Right kidney (tissue), 1 donor: ENCODE data around the gene PHACTR3.
A peak's percentile ranks its signal among the peaks of the same experiment; 100 is the strongest.

Source experiments
- DNase-seq: peaks from one replicate; pipeline ENCODE4 v3.0.0-alpha.2; 2016

PHACTR3 gene

DNA sequence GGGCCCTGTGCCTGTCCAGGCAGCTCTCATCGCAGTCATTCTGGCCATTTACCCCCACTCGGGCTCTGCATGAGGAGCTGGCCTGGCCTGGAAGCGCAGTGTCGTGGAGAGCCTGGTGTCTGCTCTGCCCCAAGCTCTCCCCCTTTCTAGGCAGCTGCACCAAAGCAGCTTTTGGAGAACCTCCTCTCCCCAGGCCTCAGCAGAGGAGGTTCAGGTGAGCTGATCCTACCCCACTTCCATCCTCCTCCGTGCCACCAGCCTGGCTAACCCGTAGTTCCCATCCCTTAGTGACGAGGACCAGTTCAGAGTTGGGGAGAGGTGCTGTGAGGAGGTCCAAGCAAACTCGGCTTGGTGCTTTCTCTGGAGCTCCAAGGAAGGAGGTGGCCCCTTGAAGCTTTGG lies 30.5 kb upstream of the PHACTR3 start:
- no peak for DNase-seq

DNA sequence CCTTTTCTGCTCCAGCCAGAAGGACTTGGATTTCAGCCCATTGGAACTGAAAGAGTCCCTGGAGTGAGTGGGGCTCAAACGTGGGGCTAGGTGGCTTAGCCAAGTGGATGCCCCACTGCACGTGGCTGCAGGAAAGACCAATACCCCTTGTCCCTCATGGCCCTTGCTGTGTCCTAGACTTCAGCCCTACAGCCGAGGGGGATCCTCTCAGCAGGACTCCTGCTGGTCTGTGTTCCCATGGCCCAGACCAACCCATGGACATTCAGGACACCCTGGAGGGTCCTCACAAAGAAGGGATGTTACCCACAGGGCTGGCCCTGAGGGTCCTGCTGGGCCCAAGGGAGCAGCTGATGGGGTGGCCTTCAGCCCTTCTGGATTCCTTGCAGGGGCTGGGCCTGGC lies 30.0 kb upstream of the PHACTR3 start:
- DNase-seq = peak; percentile 1

DNA sequence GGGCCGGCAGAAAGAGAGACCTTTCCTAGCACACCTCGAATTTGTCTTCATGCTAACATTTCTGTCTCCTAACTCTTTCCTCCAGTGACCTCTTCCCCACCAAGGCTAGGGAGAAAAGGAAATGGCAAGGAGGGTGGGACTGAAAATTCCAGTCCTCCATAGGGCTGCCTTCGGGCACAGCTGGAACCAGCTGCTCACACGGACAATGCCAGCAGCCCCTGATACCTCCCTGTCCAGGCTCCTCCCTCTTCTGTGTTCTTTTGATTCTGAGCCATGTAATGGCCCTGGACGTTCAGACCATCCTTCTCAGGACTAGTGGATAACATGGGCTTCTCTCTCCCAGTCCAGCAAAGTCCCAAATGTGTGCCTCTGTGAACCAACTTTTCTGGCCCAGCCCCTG lies 29.1 kb upstream of the PHACTR3 start:
- no peak for DNase-seq

DNA sequence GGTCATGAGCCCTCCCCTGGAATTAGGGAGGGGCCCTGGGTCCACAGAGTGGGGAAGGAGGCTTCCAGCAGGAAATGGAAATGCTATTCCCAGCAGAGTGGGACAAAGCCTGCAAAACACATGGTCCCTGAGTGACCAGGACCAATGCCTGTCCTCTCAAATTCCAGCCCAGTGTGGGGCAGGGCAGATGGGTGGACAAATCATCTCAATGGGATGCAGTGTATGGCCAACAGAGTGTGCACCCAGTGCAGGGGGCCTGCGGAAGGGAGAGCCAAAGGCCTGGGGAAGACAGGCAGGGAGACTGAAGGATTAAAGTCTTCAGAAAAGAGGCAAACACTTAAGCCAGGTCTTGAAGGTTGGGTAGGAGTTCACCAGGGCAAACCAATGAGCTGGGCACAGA lies 28.7 kb upstream of the PHACTR3 start:
- no peak for DNase-seq

DNA sequence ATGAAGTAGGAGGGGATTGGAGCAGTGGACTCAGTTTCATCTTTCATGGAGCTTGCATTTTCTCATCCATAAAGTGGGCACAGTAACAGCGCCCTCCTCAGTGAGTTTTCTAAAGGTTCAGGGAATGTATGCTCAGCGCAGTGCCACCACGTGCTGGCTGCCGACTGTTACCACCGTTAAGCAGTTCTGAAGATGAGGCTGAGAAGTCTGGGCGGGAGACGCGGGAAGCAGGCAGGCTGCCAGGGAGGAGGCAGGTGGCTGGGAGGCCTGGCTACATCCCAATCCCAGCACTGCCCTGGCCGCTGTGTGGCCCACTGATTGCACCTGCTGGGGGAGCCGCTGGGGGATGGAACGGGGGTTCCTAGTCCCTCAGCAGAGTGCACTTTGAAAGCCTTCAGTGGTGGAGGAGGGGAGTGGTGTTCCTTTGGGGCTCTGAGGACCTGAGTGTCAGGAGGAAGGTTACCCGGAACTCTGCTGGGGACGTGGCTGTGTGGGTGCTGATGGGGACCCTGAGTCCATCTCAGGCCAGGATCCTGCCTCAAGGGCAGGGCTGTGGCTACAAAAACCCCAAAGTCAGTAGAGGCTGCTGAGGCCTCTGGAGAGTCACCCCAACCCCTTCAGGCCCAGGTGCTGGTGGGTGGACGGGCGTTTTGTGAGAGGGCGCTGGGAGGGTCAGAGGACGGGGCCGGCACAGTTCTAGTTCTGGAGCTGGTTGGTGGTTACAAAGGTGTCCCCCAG lies 28.0 kb upstream of the PHACTR3 start:
- DNase-seq = no peak

DNA sequence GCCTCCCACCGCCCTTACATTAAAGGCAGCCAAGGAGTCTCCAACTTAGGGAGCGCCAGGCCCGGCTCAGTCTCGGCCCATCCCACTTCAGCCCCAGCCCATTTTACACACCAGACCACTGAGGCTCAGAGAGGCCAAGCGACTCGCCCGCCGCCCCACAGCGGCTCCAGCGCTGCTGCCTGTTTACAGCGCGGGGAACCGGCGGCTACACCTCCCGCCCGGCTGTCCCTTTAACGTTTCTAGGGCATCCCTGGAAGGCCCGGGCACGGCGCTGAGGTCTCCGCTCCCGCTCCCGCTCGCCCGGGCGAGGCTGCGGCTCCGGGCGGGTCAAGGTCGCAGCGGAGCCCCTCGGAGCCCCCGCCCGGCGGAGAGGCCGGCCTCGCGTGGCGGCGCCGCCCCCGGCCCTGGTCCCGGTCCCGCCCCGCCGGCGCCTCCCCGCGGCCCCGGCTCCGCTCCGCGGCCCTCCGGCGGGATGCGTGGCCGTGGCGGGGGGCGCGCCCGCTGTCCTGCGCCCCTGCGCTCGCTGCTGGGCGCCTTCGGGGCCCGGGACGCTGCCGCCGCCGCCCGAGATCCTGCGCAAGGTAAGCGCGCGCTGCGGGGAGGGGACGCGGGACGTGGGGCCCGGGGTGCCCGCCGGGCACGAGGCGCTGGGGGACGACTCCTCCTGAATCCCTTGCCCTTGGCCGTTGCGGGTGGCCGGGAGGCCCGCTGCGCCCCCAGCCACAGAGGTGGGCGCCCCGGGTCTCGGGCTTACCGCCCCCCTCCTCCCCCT lies 27.1 kb upstream of the PHACTR3 start:
- DNase-seq = no peak

DNA sequence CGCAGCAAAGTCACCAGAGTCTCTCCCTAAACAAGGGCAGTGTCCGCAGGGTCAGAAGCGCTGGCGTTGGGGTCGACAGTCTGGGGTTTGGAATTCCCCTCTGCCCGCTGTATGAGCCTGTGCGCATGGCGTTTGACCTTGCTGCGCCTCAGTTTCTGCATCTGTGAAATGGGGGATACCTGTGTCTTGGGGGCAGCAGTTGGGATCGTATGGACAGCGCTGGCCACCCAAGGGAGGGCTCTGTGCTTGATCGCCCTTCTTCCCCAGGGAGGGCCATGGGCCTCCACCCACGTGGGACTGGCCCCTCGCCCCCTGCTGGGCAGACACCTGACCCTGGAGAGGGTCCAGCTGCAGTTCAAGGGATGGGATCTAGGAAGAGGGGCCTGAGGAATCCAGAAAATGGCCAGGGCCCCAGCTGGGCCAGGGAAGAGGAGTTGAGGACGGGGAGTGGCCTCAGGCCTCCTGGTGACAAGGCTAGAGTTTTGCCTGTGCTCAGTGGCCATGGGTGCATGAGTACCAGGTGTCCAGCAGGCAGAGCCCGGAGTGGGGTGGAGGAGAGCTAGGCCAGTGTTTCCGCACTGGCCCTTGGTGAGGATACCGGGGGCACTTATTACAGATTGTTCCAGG lies 26.4 kb upstream of the PHACTR3 start:
- DNase-seq = no peak

DNA sequence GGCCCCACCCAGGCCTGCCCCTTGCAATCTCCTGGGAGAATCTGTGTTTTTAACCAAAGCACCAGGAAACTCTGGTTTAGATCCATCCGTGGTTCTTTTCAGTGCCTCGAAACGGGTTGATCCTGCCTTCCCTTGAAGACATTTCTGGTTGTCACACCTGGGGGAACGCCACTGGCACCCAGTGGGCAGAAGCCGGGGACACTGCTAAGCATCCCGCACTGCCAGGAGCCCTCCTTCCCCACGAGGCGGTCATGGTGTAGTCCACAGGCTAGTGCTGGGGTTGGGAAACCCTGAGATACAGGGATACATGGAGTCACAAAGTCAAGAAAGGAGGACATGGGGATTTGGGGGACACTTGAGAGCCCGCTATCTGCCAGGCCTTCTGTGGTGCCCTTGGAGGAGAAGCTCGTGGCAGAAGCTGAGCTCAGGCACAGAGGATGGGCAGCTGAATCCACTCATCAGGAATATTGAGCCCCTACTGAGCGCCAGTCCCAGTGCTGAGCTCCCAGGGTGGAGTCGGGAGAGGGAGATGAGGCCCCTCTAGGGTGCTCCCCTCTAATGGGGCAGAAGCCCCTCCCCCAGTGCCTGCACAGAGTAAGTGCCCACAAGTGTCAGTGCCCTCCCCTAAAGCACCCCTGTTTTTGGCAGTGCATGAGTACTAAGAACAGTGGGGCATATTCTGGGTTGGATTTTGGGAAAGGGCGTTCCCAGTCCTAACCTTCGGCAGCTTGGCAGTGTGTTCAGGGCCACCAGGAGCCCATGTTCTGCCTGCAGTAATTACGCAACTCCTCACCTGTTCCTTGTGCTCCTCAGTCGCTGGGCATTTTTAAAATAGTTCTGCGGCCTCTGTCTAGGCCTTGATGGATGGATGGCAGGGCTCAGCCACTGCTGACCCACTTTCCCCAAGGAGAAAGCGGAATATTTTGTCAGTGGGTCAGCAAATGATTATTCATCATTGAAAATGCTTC lies 25.6 kb upstream of the PHACTR3 start:
- DNase-seq = no peak

DNA sequence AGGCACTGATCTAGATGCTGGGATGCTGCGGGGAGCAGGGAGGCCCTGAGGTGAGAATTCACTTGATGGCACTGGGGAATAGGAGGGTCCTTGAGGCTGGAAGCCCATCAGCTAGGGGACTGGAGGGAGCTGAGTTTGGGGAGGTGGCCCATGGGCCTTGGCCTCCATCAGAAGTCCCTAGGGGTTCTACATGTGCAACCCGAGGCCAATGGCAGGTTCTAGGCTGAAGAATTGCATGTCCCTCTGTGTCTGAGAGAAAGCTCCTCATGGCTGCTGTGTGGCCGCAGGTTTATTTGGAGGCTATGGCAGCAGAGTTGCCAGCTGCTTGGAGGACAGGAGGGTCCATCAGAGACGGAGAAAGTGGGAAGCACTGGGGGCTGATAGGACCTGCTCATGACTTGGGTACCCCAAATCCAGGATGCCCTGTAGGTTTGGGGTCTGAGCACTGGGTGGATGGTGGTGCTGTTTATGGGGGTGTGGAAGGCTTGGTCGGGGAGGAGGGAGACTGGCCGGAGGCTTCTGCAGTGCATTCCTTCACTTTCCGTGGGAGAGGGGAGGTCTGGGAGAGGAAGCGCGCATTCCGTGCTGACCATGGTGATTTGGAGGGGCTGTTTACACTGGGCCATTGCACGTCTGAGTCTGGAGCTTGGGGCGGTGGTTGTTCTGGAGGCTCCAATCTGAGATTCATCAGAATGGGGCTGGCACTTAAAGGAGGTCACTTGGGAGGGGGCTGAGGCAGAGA lies 24.8 kb upstream of the PHACTR3 start:
- DNase-seq = no peak

DNA sequence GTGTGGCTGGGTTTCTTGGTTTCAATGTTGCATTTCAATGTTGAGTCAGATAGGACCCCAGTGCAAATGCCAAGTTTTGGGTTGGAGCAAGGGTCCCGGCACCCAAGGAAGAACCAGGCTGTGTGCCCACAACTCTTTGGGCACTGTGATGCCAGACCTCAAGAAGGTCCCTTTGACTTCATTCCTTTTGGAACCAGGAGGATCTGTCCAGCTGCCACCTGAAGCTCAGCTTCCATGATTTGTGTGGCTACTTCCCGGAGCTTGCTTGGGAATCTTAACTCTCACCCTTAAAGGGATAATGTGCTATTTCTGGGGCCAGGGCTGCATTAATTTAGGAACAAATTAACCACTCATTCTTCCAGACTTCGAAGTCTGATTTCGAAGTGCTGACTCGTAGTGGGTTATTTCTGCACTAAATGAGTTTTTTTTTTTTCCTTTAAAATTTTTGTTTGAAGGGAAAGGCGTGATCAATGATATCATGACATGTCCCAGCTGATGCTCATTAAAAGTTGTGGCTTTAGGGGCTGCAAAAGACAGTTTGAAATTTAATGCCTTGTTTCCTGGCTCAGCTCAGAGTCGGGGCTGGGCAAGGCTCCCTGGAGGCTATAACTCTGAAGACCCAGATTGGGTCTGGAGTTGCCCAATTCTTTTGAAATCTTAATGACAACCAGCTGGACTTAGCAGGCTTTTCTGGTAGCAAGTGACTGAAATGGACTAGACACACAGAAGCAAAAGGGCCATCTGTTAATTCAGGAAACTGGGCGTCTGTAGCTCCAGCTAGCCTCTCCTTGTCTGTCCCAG lies 24.0 kb upstream of the PHACTR3 start:
- DNase-seq = no peak

DNA sequence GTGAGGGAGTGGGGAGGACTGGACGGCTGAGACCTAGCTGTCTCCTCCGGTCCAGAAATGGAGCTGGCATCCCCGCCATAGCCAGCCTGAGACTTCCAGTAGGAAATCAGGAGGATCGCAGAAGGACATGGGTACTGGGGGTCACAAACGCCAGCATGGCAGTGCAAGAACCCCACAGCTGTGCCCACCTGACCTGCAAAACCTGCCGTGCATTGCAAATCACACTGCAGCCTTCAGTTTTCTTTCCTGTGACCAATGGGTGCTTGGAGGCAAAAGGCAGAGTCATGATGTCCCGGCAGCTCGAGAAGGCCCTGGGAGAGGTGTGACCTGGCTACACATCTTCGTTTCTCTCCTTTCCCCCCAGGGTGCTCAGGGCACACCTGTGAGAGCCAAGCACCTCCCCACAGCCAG lies 23.3 kb upstream of the PHACTR3 start:
- no peak for DNase-seq

DNA sequence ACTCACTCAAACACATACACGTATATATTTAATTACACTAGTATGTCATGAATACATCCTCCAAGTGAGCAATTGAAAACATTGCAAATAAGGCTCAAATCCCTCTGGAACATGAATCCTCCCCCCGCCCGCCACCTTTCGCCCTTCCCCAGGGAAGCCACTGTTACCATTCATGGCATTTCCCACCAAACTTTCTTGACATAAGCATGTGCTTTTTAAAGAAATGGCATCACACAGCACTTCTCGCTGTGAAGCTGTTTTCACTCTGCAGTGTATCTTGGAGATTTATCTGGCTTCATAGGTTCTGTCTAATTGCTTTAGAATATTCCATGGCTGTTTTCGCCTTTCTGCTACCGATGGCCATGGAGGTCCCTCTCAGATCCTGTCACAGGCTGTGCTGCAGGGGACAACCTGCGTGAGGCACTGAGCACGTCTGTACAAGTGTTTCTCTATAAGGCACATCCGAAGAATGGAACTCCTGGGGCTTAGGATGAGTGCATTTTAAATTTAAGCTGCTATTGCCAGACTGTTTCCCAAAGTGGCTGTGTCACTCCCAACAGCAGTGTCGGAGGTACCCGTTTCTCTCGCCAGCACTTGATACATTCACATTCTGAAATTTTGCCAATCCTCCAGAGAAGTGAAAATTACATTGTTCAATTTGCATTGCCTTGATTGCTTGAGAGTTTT lies 22.2 kb upstream of the PHACTR3 start:
- DNase-seq = no peak

DNA sequence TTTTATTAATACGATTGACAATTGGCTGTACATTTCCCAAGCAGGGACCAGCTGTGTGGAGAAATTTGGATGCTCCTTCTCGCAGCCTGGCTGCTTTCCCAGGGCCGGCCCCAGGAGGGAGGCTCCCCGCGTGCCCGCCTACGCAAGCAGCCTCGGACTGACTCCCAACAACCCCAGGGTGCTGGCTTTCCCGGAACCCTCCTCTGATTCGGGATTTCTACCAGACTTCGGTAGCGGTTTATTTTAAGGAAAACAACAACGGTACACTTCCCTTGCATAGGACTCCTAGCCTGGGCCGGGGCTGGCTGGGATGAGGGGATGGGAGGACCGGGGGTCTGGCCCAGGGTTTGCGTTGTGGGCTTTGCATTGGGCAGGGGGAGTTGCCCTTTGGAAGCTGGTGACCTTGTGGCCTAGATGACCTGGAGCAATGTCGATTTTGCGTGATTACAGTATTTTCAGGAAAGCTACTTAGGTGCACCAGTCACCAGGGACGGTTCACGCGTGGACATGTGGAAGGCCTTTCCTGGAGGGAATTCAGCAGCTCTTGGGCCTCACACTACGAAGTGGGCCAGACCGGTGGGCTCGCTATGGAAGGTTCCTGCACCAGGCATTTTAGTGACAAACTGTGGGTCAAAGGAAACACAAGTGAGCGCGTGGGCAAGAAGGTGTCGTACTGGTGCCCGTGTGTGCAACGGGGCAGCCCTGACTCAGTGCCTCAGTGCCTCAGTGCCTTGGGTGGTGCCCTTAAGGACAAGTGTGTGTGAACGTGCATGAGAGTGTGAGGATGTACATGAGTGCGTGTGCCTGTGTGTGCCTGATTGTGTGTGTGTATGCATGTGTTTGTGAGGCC lies 20.7 kb upstream of the PHACTR3 start:
- DNase-seq = no peak

DNA sequence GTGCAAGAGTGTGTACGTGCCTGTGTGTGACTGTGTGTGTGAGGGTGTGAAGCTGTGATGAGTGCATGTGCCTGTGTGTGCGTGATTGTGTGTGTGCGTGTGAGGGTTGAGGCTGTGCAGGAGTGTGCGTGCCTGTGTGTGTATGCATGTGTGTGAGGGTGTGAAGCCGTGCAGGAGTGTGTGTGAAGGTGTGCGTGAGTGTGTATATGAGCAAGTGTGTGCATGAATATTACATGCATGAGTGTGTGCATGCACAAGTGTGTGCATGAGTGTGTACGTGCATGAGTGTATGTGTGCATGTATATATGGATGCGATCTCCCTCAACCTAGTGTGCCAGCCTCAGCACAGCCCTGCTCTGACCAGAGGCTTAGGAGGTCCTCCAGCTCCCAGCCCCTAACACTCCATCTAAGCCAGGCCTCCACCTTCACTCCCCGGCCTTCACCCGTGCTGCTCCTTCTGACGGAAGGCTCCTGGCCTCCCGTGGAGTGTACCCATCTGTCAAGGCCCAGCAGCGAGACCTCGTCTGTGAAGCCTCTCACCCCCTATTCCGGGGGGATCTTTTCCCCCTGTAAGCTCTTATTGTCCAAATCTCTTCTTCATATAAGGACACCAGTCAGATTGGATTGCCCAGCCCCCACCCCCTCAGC lies 19.9 kb upstream of the PHACTR3 start:
- DNase-seq = no peak

DNA sequence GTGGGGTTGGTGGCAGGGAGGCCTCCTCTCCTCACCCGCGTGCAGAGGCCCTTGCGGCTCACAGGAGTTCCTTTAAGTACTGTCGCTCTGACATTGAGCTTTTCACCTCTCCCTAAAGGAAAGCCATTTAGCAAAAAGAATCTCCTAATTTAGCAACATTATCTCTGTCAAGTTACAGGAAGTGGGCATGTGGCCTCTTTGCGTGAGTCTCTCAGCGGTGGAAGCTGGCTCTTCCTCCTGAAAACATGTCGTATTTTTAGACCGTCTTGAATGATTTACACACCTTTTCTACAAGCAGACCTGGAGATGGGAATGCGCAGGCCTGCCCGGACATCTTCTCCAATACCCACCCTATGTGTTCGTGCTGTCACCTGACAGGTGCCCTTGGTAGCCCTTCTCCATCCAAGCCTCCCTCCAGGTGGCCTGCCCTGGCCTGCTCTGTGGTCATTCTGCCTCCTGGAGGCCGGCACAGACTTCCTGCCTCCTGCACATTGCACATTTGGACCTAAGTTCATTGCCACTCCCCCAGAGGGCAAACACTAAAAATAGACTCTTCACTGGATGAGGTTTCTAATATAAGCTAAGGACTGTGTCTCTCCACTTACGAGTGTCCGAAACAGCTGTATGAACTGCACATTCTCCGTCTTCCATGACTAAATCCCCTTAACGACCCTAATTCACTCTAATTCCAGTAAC lies 18.5 kb upstream of the PHACTR3 start:
- no peak for DNase-seq

DNA sequence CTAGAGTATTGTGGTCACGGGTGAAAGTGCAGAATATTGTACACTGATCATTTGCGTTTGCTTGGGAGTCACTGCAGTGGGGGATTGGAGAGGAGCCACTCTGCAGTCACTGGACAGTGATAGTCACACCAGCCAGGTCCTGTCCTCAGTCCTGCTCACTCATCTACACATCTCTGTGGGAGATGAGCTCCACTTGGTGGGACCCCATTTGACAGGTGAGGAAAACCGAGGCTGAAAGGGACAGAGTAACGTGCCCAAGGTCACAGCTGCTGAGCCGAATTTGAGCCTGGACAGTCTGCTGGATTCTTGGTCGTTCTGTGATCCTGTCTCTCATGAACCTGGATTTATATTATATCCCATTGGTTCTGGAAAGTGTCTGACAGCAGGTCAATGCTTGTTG lies 17.7 kb upstream of the PHACTR3 start:
- DNase-seq = no peak

DNA sequence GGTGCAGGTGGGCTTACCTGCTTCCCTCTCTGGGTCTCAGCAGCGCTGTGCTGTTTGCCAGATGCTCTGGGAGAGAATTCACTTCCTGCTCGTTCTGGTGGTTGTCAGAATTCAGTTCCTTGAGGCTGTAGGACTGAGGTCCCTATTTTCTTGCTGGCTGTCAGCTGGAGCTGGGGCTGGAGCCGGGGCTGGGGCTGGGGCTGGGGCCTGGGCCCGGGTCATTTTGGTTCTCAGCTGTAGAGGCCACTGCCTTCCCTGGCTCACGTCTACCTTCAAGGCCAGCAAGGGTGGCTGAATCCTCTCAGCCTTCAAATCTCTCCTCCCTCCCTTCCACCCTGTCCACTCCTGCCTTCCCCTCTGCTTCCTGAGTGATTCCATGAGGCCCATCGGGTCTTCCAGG lies 16.8 kb upstream of the PHACTR3 start:
- DNase-seq = no peak
